ENCODE results near the gene RPS5. TPM values are rescaled to one million over a fixed set of nuclear protein-coding genes. Genes with fewer than 3 reads are reported as not detected.

Gene RPS5
- total and polyA plus RNA-seq, 9 of the 15 experiments (the other 6 are each of a cell fraction or from before 2014, with no cell fraction given), result 1,228 to 3,570 (median 2,484) TPM

DNA sequence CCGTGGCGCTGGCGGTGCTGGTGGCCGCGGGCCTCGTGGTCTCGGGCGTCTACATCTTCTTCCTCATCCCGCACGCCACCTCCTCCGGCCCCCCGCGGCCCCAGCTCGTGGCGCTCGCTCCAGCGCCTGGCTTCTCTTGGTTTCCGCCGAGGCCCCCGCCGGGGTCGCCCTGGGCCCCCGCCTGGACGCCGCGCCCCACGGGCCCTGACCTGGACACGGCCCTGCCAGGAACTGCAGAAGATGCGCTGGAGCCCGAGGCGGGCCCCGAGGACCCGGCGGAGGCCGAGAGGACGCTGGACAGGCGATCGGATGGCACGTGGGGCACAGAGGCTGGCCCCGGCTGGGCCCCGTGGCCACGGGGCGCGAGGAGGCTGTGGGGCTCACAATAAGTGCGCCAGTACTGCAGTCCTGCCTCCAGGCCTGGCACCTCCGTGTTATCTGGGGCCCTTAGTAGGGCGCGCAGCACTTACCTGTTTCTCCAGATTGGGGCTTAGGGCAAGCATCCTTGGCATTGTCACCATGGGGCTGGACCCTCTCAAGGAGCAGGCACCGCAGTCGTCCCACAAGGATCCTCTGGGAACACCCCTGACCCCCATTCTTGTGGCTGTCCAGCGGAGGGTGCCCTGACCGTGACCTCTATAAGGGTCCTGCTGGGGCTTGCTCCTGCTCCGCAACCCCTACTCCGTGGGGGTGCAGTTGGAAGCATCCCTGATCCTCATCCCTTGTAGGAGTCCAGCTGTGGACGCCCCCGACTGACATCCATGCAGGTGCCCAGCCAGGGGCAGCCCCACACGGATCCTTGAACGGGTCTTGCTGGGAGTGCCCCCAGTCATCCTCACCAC, 9.8 kb downstream of the RPS5 start (continued):
- 0 out of 2 replicates have a peak, but pooled peaks have one; percentile 50 for TF ChIP-seq HNRNPL (IDR thresholded peaks at IDR 0.05; ENCODE audit: low read depth, low read length)
- TF ChIP-seq U2AF1 (optimal IDR thresholded peaks at IDR 0.05; ENCODE audit: low read depth, low read length), result peak; percentile 19
- peak; percentile 35; the same call in 1 of the 2 replicates for TF ChIP-seq RBFOX2 (IDR thresholded peaks at IDR 0.05; ENCODE audit: low read depth, low read length)

DNA sequence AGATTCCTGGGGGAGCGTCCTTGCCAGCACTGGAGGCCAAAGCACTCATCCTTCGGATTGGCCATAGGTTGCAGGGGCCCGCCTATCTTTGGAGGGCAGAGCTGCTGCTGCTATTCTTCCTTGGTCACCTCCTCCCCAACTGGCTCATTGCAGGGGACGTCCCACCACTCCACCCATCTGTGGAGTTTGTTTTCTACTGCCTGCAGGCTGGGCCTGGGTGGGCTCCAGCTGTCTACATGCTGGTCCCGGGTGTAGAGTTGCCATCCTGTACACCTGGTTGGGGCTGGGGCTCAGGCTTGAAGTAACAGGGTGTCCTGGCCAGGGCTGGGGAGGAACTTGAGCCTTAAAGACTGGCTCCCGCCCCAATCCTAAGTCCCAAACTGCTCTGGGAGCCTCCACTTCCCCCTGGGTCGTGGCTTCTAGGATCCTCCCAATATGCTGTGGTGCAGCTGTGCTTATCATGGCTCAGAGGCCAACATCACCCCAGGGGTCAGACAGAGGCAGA, 10.5 kb downstream of the RPS5 start:
- no peak for FAIRE-seq
- Histone ChIP-seq H3K9me1 (ENCODE audit: control insufficient read depth, insufficient read depth, low read length) (no peaks in the 10 kb centered on the region), H3K27me3 (ENCODE audit: control insufficient read depth in 2 of 2, insufficient read depth in 2 of 2, low read length in 2 of 2) (no peaks in the 10 kb centered on the region), H3K9ac (ENCODE audit: insufficient read depth in 1 of 2, low read depth in 2 of 2, low read length in 2 of 2) (peak overlapping the region in 1 of 2 experiments; percentile 49; a peak in 2 of 4 replicates), H3K36me3 (ENCODE audit: control insufficient read depth, insufficient read depth, low read length) (peaks cover 31% of the 10 kb centered on the region), H3K27ac (ENCODE audit: extremely low read depth, low read depth, low read length) (no peak overlapping the region; the same call in 2 of the 3 replicates), H3K9me3 (replicated peaks; ENCODE audit: control insufficient read depth, insufficient read depth, low read depth, low read length) (no peaks in the 10 kb centered on the region), H3K79me2 (ENCODE audit: control insufficient read depth, insufficient read depth, low read length) (peaks cover 24% of the 10 kb centered on the region), H3K4me3 (no peak overlapping the region), H2AFZ (ENCODE audit: low read depth, low read length) (no peak overlapping the region), H3K4me2 (ENCODE audit: insufficient read depth, low read length) (no peak overlapping the region), H4K20me1 (replicated peaks; ENCODE audit: control insufficient read depth, insufficient read depth, low read length) (peaks cover 16% of the 10 kb centered on the region; the same call in 1 of the 2 replicates), H3K4me1 (replicated peaks in 1 of 2; ENCODE audit: control insufficient read depth in 2 of 2, insufficient read depth in 2 of 2, low read length in 2 of 2) (peaks cover 18 to 78% of the 10 kb centered on the region in 2 experiments)
- DNase-seq (ENCODE audit: extremely low read depth in 1 of 4, low spot score in 3 of 4), result peak in 1 of 4 experiments; percentile 16
- intact Hi-C loops (cut with micrococcal nuclease), result no loop called here
- ATAC-seq, result no peak
- TF ChIP-seq, protein P1, sequence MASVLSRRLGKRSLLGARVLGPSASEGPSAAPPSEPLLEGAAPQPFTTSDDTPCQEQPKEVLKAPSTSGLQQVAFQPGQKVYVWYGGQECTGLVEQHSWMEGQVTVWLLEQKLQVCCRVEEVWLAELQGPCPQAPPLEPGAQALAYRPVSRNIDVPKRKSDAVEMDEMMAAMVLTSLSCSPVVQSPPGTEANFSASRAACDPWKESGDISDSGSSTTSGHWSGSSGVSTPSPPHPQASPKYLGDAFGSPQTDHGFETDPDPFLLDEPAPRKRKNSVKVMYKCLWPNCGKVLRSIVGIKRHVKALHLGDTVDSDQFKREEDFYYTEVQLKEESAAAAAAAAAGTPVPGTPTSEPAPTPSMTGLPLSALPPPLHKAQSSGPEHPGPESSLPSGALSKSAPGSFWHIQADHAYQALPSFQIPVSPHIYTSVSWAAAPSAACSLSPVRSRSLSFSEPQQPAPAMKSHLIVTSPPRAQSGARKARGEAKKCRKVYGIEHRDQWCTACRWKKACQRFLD (CRISPR knock-in tag; IDR thresholded peaks at IDR 0.05), result no peak
- TF ChIP-seq SPI1 (IDR thresholded peaks at IDR 0.05; ENCODE audit: borderline replicate concordance, low read depth, low read length), result peak; percentile 7; the same call in 1 of the 2 replicates
- ChIA-PET POLR2A (interaction anchor here (1.8 kb wide), 1 partner anchor 10 kb away, joined by 8 read pairs; no protein-coding TSS in a partner anchor), CTCF (ENCODE audit: low intra/inter-chr PET ratio) (no interaction called here)
- BruUV-seq (replicated peaks), result no TSS peak
- WGBS (ENCODE audit: insufficient coverage, low coverage, missing lambda C conversion rate), result 34% methylated on average over 7 of the region's 7 CpGs
- in situ Hi-C loops (cut with MboI), result no loop called here
